HepG2 (cell line): ENCODE measurements around the gene ABHD11. TPM values are rescaled to one million over a fixed set of nuclear protein-coding genes. Genes with fewer than 3 reads are reported as not detected.

Experiments
- HNRNPLL ChIP-seq: fragments of 200-400 bp; formaldehyde crosslinking; IDR thresholded peaks from 2 replicates; pipeline ENCODE4 v1.6.1; 2017; ENCODE audit warnings: mild to moderate bottlenecking, low read depth, low read length; ENCODE audit not compliant: poor library complexity, severe bottlenecking
- MAZ ChIP-seq, 2 experiments: sonication (generic) in 1 of 2; formaldehyde crosslinking in 1 of 2; IDR thresholded peaks; 2 replicates each; pipeline versions ENCODE4 v1.5.0 to v1.6.1; 2012 to 2020; ENCODE audit warnings: low read depth in 2 of 2, mild to moderate bottlenecking in 2 of 2, borderline replicate concordance in 1 of 2, improper control_type of control experiment in 1 of 2, low read length in 1 of 2, missing genetic modification reagents in 1 of 2, moderate library complexity in 1 of 2
- RERE ChIP-seq: IDR thresholded peaks from 2 replicates; pipeline ENCODE4 v1.6.1; 2016; ENCODE audit warnings: low read depth, missing genetic modification reagents, missing compliant biosample characterization
- REXO4 ChIP-seq: sonication (generic); formaldehyde crosslinking; IDR thresholded peaks from 2 replicates; pipeline ENCODE4 v1.8.0; 2022; ENCODE audit warnings: missing genetic modification reagents, mild to moderate bottlenecking, borderline replicate concordance
- TGIF2 ChIP-seq: IDR thresholded peaks from 2 replicates; pipeline ENCODE4 v1.6.1; 2016; ENCODE audit warnings: control low read depth, missing compliant biosample characterization
- ZFAT ChIP-seq: sonication (generic); formaldehyde crosslinking; conservative IDR thresholded peaks from 2 replicates; pipeline ENCODE4 v1.8.1; 2023; ENCODE audit warnings: missing genetic modification reagents, inconsistent platforms
- polyA plus RNA-seq, 8 experiments: library from polyadenylated mRNA; depleted of rRNA in 3 of 8; stranded (reverse) in 7 of 8; unstranded in 1 of 8; fragments of >200 nt; fragmentation: Illumina TruSeq in 4 of 8; extraction: Trizol in 4 of 8; gene quantifications; 2 replicates each; pipeline versions ENCODE4 v1.2.1 to v1.2.3, GENCODE V29; 2011 to 2016; ENCODE audit warnings: low read depth in 4 of 8, missing spikeins in 1 of 8, mixed read lengths in 1 of 8; ENCODE audit not compliant: insufficient read depth in 1 of 8
- total RNA-seq, 5 experiments: library from RNA; depleted of rRNA; stranded (reverse); fragments of >200 nt; fragmentation: Illumina TruSeq; extraction: Trizol; gene quantifications; 2 replicates each; pipeline ENCODE4 v1.2.3, GENCODE V29; 2016; ENCODE audit warnings: low read depth in 1 of 5
- TF ChIP-seq, protein P1 (sequence below): sonication (generic); formaldehyde crosslinking; IDR thresholded peaks from 2 replicates; pipeline ENCODE4 v1.5.0; 2020; ENCODE audit warnings: missing genetic modification reagents, mild to moderate bottlenecking, borderline replicate concordance

The ABHD11 gene
- total and polyA plus RNA-seq, 2 of the 13 experiments (the other 11 are each of a cell fraction or from before 2014, with no cell fraction given), result 7.0 to 8.1 TPM

DNA sequence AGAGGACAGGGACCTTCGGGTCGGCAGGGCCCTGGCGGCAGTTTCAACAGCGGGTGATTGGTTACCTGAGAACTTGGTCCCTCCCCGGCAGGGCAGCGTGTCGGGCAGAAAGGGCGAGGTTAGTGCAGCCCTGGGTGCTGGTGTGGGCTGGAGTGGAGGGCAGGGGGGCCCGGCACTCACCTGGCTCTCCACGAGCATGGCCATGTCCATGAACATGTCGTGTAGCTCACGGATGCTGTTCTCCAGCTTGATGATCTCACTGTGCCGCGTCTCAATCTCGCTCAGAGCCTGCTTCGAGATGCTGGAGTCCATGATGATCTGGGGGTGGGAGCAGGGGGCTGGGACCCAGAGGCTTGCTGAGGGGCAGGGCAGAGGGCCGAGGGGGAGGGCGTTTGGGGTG, 35.9 kb downstream of the ABHD11 start (continued):
- TF ChIP-seq HNRNPLL (no peak), REXO4 (CRISPR knock-in tag) (no peak), ZFAT (no peak), RERE (no peak), TGIF2 (CRISPR knock-in tag) (no peak), MAZ (IDR thresholded peaks at IDR 0.05; ENCODE audit: borderline replicate concordance, low read depth, low read length) (no peak), MAZ (CRISPR knock-in tag; IDR thresholded peaks at IDR 0.05; ENCODE audit: low read depth) (no peak)
- TF ChIP-seq, protein P1, sequence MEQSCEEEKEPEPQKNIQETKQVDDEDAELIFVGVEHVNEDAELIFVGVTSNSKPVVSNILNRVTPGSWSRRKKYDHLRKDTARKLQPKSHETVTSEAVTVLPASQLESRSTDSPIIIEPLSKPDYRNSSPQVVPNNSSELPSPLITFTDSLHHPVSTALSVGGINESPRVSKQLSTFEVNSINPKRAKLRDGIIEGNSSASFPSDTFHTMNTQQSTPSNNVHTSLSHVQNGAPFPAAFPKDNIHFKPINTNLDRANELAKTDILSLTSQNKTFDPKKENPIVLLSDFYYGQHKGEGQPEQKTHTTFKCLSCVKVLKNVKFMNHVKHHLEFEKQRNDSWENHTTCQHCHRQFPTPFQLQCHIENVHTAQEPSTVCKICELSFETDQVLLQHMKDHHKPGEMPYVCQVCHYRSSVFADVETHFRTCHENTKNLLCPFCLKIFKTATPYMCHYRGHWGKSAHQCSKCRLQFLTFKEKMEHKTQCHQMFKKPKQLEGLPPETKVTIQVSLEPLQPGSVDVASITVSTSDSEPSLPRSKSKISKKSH (CRISPR knock-in tag), result no peak
